Measurements from ENCODE around the gene KIFBP. TPM values are rescaled to one million over a fixed set of nuclear protein-coding genes. Genes with fewer than 3 reads are reported as not detected.
"Not testable (repeated sequence)": the region's sequence is repeated elsewhere in the genome, so short reads cannot be mapped to it uniquely, and the experiment has no call there.

The KIFBP gene
- total RNA-seq, 2 experiments from 2014 or later = 4.2 TPM

- H3K27me3 Mint-ChIP-seq = no peaks in the 10 kb centered on the region
- Histone ChIP-seq H3K36me3 (ENCODE audit: insufficient read depth, low read length) (peaks cover 69% of the 10 kb centered on the region), H3K9me3 (ENCODE audit: control insufficient read depth in 1 of 2, insufficient read depth in 1 of 2, low read length in 2 of 2) (no peaks in the 10 kb centered on the region), H3K27me3 (ENCODE audit: control insufficient read depth in 1 of 2, insufficient read depth in 2 of 2, low read length in 2 of 2) (no peaks in the 10 kb centered on the region), H3K27ac (ENCODE audit: low read depth in 1 of 2, low read length in 2 of 2) (no peak overlapping the region), H3K4me3 (ENCODE audit: low read length) (no peak overlapping the region), H3K4me1 (ENCODE audit: insufficient read depth, low read length) (no peaks in the 10 kb centered on the region)
- no peak overlapping the region for H3K4me3 Mint-ChIP-seq
- ATAC-seq (ENCODE audit: poor library complexity) = no peak
- no peak for DNase-seq
- no peaks in the 10 kb centered on the region for H3K4me1 Mint-ChIP-seq (ENCODE audit: low read depth)
- intact Hi-C loops (cut with DNase I, micrococcal nuclease) = no loop called here
- ChIA-PET CTCF (no interaction called here), POLR2A (interaction anchor here (1.0 to 1.3 kb wide), 3 partner anchors 78 to 82 kb away, joined by 3 read pairs; partner anchors contain the start of gene SRGN)
- peaks cover 72% of the 10 kb centered on the region for H3K36me3 Mint-ChIP-seq (ENCODE audit: low read depth)
- no peak overlapping the region for H3K27ac Mint-ChIP-seq
- no peaks in the 10 kb centered on the region for H3K9me3 Mint-ChIP-seq
- no peak for TF ChIP-seq CTCF (IDR thresholded peaks at IDR 0.05)
Measured at GRCh38 chr10:69010151-69010640, 21.6 kb downstream of the KIFBP start.

DNA sequence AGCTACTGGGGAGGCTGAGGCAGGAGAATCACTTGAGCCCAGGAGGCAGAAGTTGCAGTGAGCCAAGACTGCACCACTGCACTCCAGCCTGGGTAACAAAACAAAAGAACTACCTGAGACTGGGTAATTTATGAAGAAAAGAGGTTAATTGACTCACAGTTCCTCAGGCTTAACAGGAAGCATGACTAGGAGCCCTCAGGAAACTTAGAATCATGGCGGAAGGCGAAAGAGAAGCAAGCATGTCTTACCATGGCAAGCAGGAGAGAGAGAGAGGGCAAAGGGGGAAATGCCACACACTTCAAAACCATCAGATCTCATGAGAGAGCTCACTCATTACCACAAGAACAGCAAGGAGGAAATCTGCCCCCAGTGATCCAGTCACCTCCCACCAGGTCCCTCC lies 24.2 kb downstream of the KIFBP start:
- POLR2A ChIA-PET; H3K27me3 Mint-ChIP-seq; H3K9me3 Mint-ChIP-seq; H3K27me3 ChIP-seq (ENCODE audit: control insufficient read depth in 1 of 2, insufficient read depth in 2 of 2, low read length in 2 of 2); H3K4me3 Mint-ChIP-seq; H3K4me1 ChIP-seq (ENCODE audit: insufficient read depth, low read length); ATAC-seq (ENCODE audit: poor library complexity); H3K27ac ChIP-seq (ENCODE audit: low read depth in 1 of 2, low read length in 2 of 2); H3K9me3 ChIP-seq (ENCODE audit: control insufficient read depth in 1 of 2, insufficient read depth in 1 of 2, low read length in 2 of 2); H3K4me1 Mint-ChIP-seq (ENCODE audit: low read depth); H3K4me3 ChIP-seq (ENCODE audit: low read length); H3K27ac Mint-ChIP-seq; intact Hi-C loops (cut with DNase I, micrococcal nuclease): not testable (repeated sequence)
- peak in 1 of 14 experiments; percentile 37 for DNase-seq
- H3K36me3 Mint-ChIP-seq (ENCODE audit: low read depth) = peaks cover 76% of the 10 kb centered on the region
- H3K36me3 ChIP-seq (ENCODE audit: insufficient read depth, low read length) = peaks cover 66% of the 10 kb centered on the region
- CTCF ChIA-PET = interaction anchor here (1.8 kb wide), 1 partner anchor 80 kb away, joined by 4 read pairs; no protein-coding TSS in a partner anchor

DNA sequence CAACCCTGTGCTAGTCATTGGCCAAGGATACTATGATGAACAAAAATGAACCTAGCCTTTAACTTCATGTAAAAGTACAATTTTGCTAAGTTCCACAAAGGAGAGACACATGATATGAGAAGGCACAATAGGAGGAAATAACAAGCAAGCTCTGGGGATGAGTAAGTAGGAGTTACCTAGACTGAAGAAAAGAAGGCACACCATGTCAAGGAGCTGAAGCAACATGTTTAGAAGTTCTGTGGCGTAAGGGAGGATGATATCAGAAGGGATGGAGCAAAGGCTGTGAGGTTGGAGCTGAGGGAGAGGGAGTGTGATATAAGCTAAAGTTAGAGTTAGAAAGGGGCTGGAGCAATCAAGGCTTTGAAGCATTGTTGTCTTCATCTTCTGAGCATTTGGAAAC lies 25.6 kb downstream of the KIFBP start:
- no peaks in the 10 kb centered on the region for H3K4me1 Mint-ChIP-seq (ENCODE audit: low read depth)
- no peaks in the 10 kb centered on the region for H3K27me3 Mint-ChIP-seq
- Histone ChIP-seq H3K4me3 (ENCODE audit: low read length) (no peak overlapping the region), H3K27ac (ENCODE audit: low read depth in 1 of 2, low read length in 2 of 2) (no peak overlapping the region), H3K27me3 (ENCODE audit: control insufficient read depth in 1 of 2, insufficient read depth in 2 of 2, low read length in 2 of 2) (no peaks in the 10 kb centered on the region), H3K9me3 (ENCODE audit: control insufficient read depth in 1 of 2, insufficient read depth in 1 of 2, low read length in 2 of 2) (no peaks in the 10 kb centered on the region), H3K4me1 (ENCODE audit: insufficient read depth, low read length) (no peaks in the 10 kb centered on the region), H3K36me3 (ENCODE audit: insufficient read depth, low read length) (peaks cover 62% of the 10 kb centered on the region)
- no peak overlapping the region for H3K27ac Mint-ChIP-seq
- H3K36me3 Mint-ChIP-seq (ENCODE audit: low read depth) = peaks cover 74% of the 10 kb centered on the region
- H3K4me3 Mint-ChIP-seq = no peak overlapping the region
- CTCF ChIA-PET = no interaction called here
- DNase-seq (no peak), ATAC-seq (ENCODE audit: poor library complexity) (no peak)
- H3K9me3 Mint-ChIP-seq = no peaks in the 10 kb centered on the region
- POLR2A ChIA-PET = no interaction called here
- intact Hi-C loops (cut with DNase I, micrococcal nuclease) = no loop called here
- no peak for TF ChIP-seq CTCF (IDR thresholded peaks at IDR 0.05)

DNA sequence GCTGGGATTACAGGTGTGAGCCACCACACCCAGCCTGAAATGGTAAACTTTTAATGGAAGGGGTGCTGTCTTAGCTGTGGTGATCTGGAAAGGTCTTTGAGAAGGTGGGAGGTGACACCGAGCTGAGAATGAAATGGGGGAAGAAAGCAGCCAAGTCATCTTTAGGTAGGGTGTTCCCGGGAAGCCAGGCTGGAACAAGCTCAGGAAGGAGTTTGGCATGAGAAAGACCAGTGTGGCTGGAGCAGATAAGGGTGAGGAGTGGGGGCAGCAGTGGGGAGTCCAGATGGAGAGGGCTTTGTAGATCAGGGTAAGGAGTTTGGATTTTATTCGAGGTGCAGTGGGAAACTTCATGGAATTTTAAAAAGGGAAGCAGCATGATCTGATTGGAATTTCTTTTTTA lies 30.0 kb downstream of the KIFBP start:
- no peaks in the 10 kb centered on the region for H3K4me1 Mint-ChIP-seq (ENCODE audit: low read depth)
- H3K27ac ChIP-seq (ENCODE audit: low read depth in 1 of 2, low read length in 2 of 2) = no peak overlapping the region
- DNase-seq (no peak), ATAC-seq (ENCODE audit: poor library complexity) (no peak)
- H3K4me3 ChIP-seq (ENCODE audit: low read length) = no peak overlapping the region
- intact Hi-C loops (cut with DNase I, micrococcal nuclease) = no loop called here
- no peaks in the 10 kb centered on the region for H3K27me3 Mint-ChIP-seq
- no peak overlapping the region for H3K27ac Mint-ChIP-seq
- H3K4me1 ChIP-seq (ENCODE audit: insufficient read depth, low read length) = no peaks in the 10 kb centered on the region
- CTCF ChIA-PET = no interaction called here
- H3K27me3 ChIP-seq (ENCODE audit: control insufficient read depth in 1 of 2, insufficient read depth in 2 of 2, low read length in 2 of 2) = no peaks in the 10 kb centered on the region
- H3K36me3 ChIP-seq (ENCODE audit: insufficient read depth, low read length) = peaks cover 34% of the 10 kb centered on the region
- H3K4me3 Mint-ChIP-seq = no peak overlapping the region
- no peaks in the 10 kb centered on the region for H3K9me3 Mint-ChIP-seq
- H3K36me3 Mint-ChIP-seq (ENCODE audit: low read depth) = peaks cover 44% of the 10 kb centered on the region
- POLR2A ChIA-PET = no interaction called here
- no peak for TF ChIP-seq CTCF (IDR thresholded peaks at IDR 0.05)
- no peaks in the 10 kb centered on the region for H3K9me3 ChIP-seq (ENCODE audit: control insufficient read depth in 1 of 2, insufficient read depth in 1 of 2, low read length in 2 of 2)
